K562 (cell line): ENCODE results near the gene EPS8L1. TPM values are rescaled to one million over a fixed set of nuclear protein-coding genes. Genes with fewer than 3 reads are reported as not detected.

ENCODE experiments used
- ATAC-seq: fragments of 200-7000 bp; cut with Tn5 transposase; 3 replicates; pipeline ENCODE4 v1.9.1; 2020; ENCODE audit warnings: moderate library complexity
- BruUV-seq: library from RNA; stranded (reverse); fragments of 400-500 nt; replicated peaks from 2 replicates; lab custom pipeline; 2021; lab: Mats Ljungman, UMichigan
- CTCF ChIA-PET: fragments of 300-600 bp; formaldehyde crosslinking; extraction: SDS; loops from one replicate; lab custom pipeline; 2021; ENCODE audit warnings: low intra/inter-chr PET ratio; lab: Yijun Ruan, JAX
- POLR2A ChIA-PET: fragments of 300-600, 350-650 bp; sonication (Branson Sonifier 250); formaldehyde crosslinking; extraction: SDS; loops from one replicate; lab custom pipeline; 2021; ENCODE audit warnings: antibody characterized with exemption, inconsistent platforms; lab: Yijun Ruan, JAX
- DNase-seq, 4 experiments: peaks; one replicate each; pipeline versions ENCODE4 v3.0.0 to v3.0.0-alpha.2; 2011 to 2018; ENCODE audit warnings: low spot score in 3 of 4, mixed read lengths in 3 of 4; ENCODE audit errors: extremely low read depth in 1 of 4
- FAIRE-seq: peaks from 2 replicates; lab custom pipeline; 2011; peaks lifted over from hg19 to GRCh38; lab: Jason Lieb, UNC
- H2AFZ ChIP-seq: 2 replicates; pipeline ENCODE4 v1.6.0; 2011; ENCODE audit warnings: low read depth, low read length, control low read depth, inconsistent platforms
- H3K27ac ChIP-seq: fragments of 200-600 bp; 3 replicates; pipeline ENCODE4 v1.8.0; 2011; ENCODE audit warnings: low read depth, mild to moderate bottlenecking, control low read depth, inconsistent platforms, low read length, moderate library complexity, mixed read lengths; ENCODE audit errors: extremely low read depth
- H3K27me3 ChIP-seq, 2 experiments: fragments of 300-600 bp in 1 of 2; 2 replicates in 1 of 2; 3 replicates in 1 of 2; pipeline versions ENCODE4 v1.6.0 to v1.8.0; 2011; ENCODE audit warnings: inconsistent platforms in 2 of 2, low read length in 2 of 2, mild to moderate bottlenecking in 1 of 2, mixed read lengths in 1 of 2, moderate library complexity in 1 of 2; ENCODE audit not compliant: control insufficient read depth in 2 of 2, insufficient read depth in 2 of 2
- H3K36me3 ChIP-seq: fragments of 300-600 bp; 3 replicates; pipeline ENCODE4 v1.8.0; 2011; ENCODE audit warnings: mild to moderate bottlenecking, low read length, inconsistent platforms; ENCODE audit not compliant: control insufficient read depth, insufficient read depth
- H3K4me1 ChIP-seq, 2 experiments: fragments of 200-600 bp in 1 of 2; replicated peaks in 1 of 2; 2 replicates in 1 of 2; 3 replicates in 1 of 2; pipeline versions ENCODE4 v1.5.1 to v1.8.0; 2011; ENCODE audit warnings: inconsistent platforms in 2 of 2, low read length in 2 of 2, mild to moderate bottlenecking in 1 of 2, mixed read lengths in 1 of 2, moderate library complexity in 1 of 2; ENCODE audit not compliant: control insufficient read depth in 2 of 2, insufficient read depth in 2 of 2
- H3K4me2 ChIP-seq: 2 replicates; pipeline ENCODE4 v1.6.1; 2011; ENCODE audit warnings: low read length, control low read depth, inconsistent platforms, mixed read lengths; ENCODE audit not compliant: insufficient read depth
- H3K4me3 ChIP-seq: fragments of 200-600 bp; sonication (generic), shearing (Covaris generic); 2 replicates; pipeline ENCODE4 v1.5.1; 2016; ENCODE audit warnings: control low read depth, inconsistent platforms
- H3K79me2 ChIP-seq: fragments of 200-600 bp; 3 replicates; pipeline ENCODE4 v1.8.0; 2011; ENCODE audit warnings: low read length, inconsistent platforms; ENCODE audit not compliant: control insufficient read depth, insufficient read depth
- H3K9ac ChIP-seq, 2 experiments: 2 replicates each; pipeline versions ENCODE4 v1.6.0 to v1.6.1; 2011; ENCODE audit warnings: low read depth in 2 of 2, low read length in 2 of 2, control low read depth in 1 of 2, inconsistent platforms in 1 of 2, mild to moderate bottlenecking in 1 of 2, mixed read lengths in 1 of 2; ENCODE audit not compliant: insufficient read depth in 1 of 2
- H3K9me1 ChIP-seq: one replicate; pipeline ENCODE4 v1.6.0; 2011; ENCODE audit warnings: inconsistent platforms, mild to moderate bottlenecking, low read length, moderate library complexity; ENCODE audit not compliant: control insufficient read depth, insufficient read depth
- H3K9me3 ChIP-seq: replicated peaks from 2 replicates; pipeline ENCODE4 v1.5.1; 2011; ENCODE audit warnings: low read depth, low read length, inconsistent platforms; ENCODE audit not compliant: control insufficient read depth, insufficient read depth
- H4K20me1 ChIP-seq: replicated peaks from 2 replicates; pipeline ENCODE4 v1.6.1; 2011; ENCODE audit warnings: low read length, inconsistent platforms, mixed read lengths; ENCODE audit not compliant: control insufficient read depth, insufficient read depth
- LEF1 ChIP-seq: fragments of 450-650 bp; IDR thresholded peaks from 2 replicates; pipeline ENCODE4 v1.6.1; 2016; ENCODE audit warnings: mild to moderate bottlenecking
- POLR2G ChIP-seq: fragments of 200-400 bp; formaldehyde crosslinking; IDR thresholded peaks from 2 replicates; pipeline ENCODE4 v1.6.1; 2017; ENCODE audit warnings: low read depth, mild to moderate bottlenecking, antibody characterized with exemption, low read length, moderate library complexity
- STAT5A ChIP-seq: IDR thresholded peaks from 2 replicates; pipeline ENCODE4 v1.6.1; 2012; ENCODE audit warnings: low read length, inconsistent platforms, borderline replicate concordance
- TFE3 ChIP-seq: fragments of 450-650 bp; formaldehyde crosslinking; IDR thresholded peaks from 2 replicates; pipeline ENCODE4 v1.4.0; 2020; ENCODE audit warnings: mild to moderate bottlenecking, mixed read lengths
- WGBS: fragments of 100-300 bp; shearing (Covaris generic); methylation state at CpG from one replicate; pipeline ENCODE4 v1.1.6; 2016; ENCODE audit warnings: low coverage, mixed read lengths; ENCODE audit not compliant: insufficient coverage; ENCODE audit errors: missing lambda C conversion rate; 5-methylcytosine and 5-hydroxymethylcytosine counted together
- in situ Hi-C: fragments of 300-500 bp; cut with MboI; formaldehyde crosslinking; loops from 4 replicates; pipeline ENCODE4 v1.15.0; 2018; ENCODE audit warnings: inconsistent platforms, mixed read lengths
- intact Hi-C: fragments of 100-400 bp; cut with micrococcal nuclease; formaldehyde crosslinking; loops from 2 replicates; pipeline ENCODE4 v1.14.2; 2022
- polyA plus RNA-seq, 8 experiments: library from polyadenylated mRNA; depleted of rRNA in 4 of 8; stranded (reverse) in 5 of 8; unstranded in 3 of 8; fragments of >200 nt; fragmentation: Nextera tagmentation in 2 of 8; fragmentation: Illumina TruSeq in 1 of 8; extraction: Ambion mirVana in 2 of 8; extraction: Trizol in 1 of 8; gene quantifications; 2 replicates each; pipeline versions ENCODE4 v1.2.1 to v1.2.3, GENCODE V29; 2011 to 2014; ENCODE audit warnings: inconsistent platforms in 1 of 8, missing spikeins in 1 of 8
- total RNA-seq, 7 experiments: library from RNA; depleted of rRNA in 6 of 7; stranded (reverse); fragments of >200 nt in 6 of 7; fragmentation: Illumina TruSeq in 2 of 7; extraction: Trizol in 2 of 7; gene quantifications; 2 replicates each; pipeline versions ENCODE4 v1.2.1 to v1.2.3, GENCODE V29; 2011 to 2021; ENCODE audit warnings: low replicate concordance in 1 of 7

Gene EPS8L1
- total and polyA plus RNA-seq, 9 of the 15 experiments (the other 6 are each of a cell fraction or from before 2014, with no cell fraction given): 0.35 to 22.1 (median 11.9) TPM

- peaks cover 59% of the 10 kb centered on the region for H3K36me3 ChIP-seq
- no peak overlapping the region for H3K4me3 ChIP-seq
- DNase-seq: no peak
- H3K4me1 ChIP-seq: peaks cover 2 to 33% of the 10 kb centered on the region in 2 experiments; a peak in 3 of 5 replicates
- in situ Hi-C loops: no loop called here
- ATAC-seq: no peak
- TF ChIP-seq TFE3 (CRISPR knock-in tag) (peak; percentile 13; the same call in 1 of the 2 replicates), LEF1 (no peak)
- TF ChIP-seq, all 486 proteins: peak for 1
- Histone ChIP-seq H3K9me1 (peaks cover 3% of the 10 kb centered on the region), H3K9ac (no peak overlapping the region; a peak in 1 of 4 replicates), H3K4me2 (no peak overlapping the region), H3K27ac (no peak overlapping the region), H2AFZ (no peak overlapping the region), H3K9me3 (no peaks in the 10 kb centered on the region), H3K27me3 (no peaks in the 10 kb centered on the region), H3K79me2 (peaks cover 8% of the 10 kb centered on the region), H4K20me1 (0 out of 2 replicates have a peak, but pooled peaks cover 3% of the 10 kb centered on the region)
- BruUV-seq: no TSS peak
- FAIRE-seq: no peak
- CTCF ChIA-PET: no interaction called here
- POLR2A ChIA-PET: no interaction called here
- 76% methylated on average over 7 of the region's 10 CpGs for WGBS
- intact Hi-C loops: no loop called here
These were observed 25.6 kb downstream of the EPS8L1 start for GRCh38 chr19:55101261-55101660.

GRCh38 chr19:55103190-55103589 is 27.5 kb downstream of the EPS8L1 start:
- no peaks in the 10 kb centered on the region for H3K9me3 ChIP-seq
- ChIA-PET POLR2A (no interaction called here), CTCF (no interaction called here)
- intact Hi-C loops (no loop called here), in situ Hi-C loops (no loop called here)
- H3K36me3 ChIP-seq: peaks cover 65% of the 10 kb centered on the region
- 0 out of 4 replicates have a peak overlapping the region, but pooled peaks of 1 of the 2 experiments have one; percentile 35 for H3K9ac ChIP-seq
- peaks cover 2 to 30% of the 10 kb centered on the region in 2 experiments; a peak in 3 of 5 replicates for H3K4me1 ChIP-seq
- H3K27me3 ChIP-seq: no peaks in the 10 kb centered on the region
- ATAC-seq (no peak), DNase-seq (no peak), FAIRE-seq (peak; percentile 15)
- H3K27ac ChIP-seq: no peak overlapping the region
- H3K4me3 ChIP-seq: no peak overlapping the region
- H3K9me1 ChIP-seq: peaks cover 3% of the 10 kb centered on the region
- WGBS: 92% methylated on average over 7 of the region's 9 CpGs
- 0 out of 2 replicates have a peak, but pooled peaks cover 4% of the 10 kb centered on the region for H4K20me1 ChIP-seq
- TF ChIP-seq POLR2G (0 out of 2 replicates have a peak, but pooled peaks have one; percentile 23), STAT5A (no peak)
- H3K4me2 ChIP-seq: no peak overlapping the region
- peaks cover 15% of the 10 kb centered on the region for H3K79me2 ChIP-seq
- H2AFZ ChIP-seq: no peak overlapping the region
- BruUV-seq: no TSS peak
